Right atrium auricular region (tissue), 2 donors: Measurements from ENCODE around the gene KRT39. TPM values are rescaled to one million over a fixed set of nuclear protein-coding genes. Genes with fewer than 3 reads are reported as not detected.

ENCODE experiments used
- DNase-seq: peaks from one replicate; pipeline ENCODE4 v3.0.0-alpha.2; 2019; ENCODE audit warnings: low spot score
- H3K27ac ChIP-seq, 2 donors: fragments of 200-600 bp; sonication (generic); 1 replicate in 1 of 2; 2 replicates in 1 of 2; pipeline ENCODE4 v1.5.1; 2016 to 2019
- H3K27me3 ChIP-seq, 2 donors: fragments of 200-600 bp; sonication (generic); one replicate each; pipeline versions ENCODE4 v1.5.1 to v1.6.0; 2017 to 2019
- H3K36me3 ChIP-seq: fragments of 200-600 bp; sonication (generic); one replicate; pipeline ENCODE4 v1.5.1; 2016
- H3K4me1 ChIP-seq, 2 donors: fragments of 200-600 bp; sonication (generic); one replicate each; pipeline versions ENCODE4 v1.5.1 to v1.6.0; 2017 to 2019
- H3K4me3 ChIP-seq, 2 donors: fragments of 200-600 bp; sonication (generic); 1 replicate in 1 of 2; 2 replicates in 1 of 2; pipeline ENCODE4 v1.5.1; 2017 to 2019; ENCODE audit warnings: mild to moderate bottlenecking in 1 of 2, moderate library complexity in 1 of 2
- H3K9me3 ChIP-seq, 2 donors: fragments of 200-600 bp; sonication (generic); one replicate each; pipeline ENCODE4 v1.5.1; 2019
- total RNA-seq, 2 donors: library from RNA; depleted of rRNA; stranded (reverse); fragments of >200 nt; gene quantifications; one replicate each; pipeline ENCODE4 v1.1.0, GENCODE V29; 2016
- TF ChIP-seq, protein P1 (sequence below), 2 donors: fragments of 200-600 bp; sonication (generic); IDR thresholded peaks; one replicate each; pipeline ENCODE4 v1.5.1; 2019; ENCODE audit warnings: antibody characterized with exemption in 2 of 2

The KRT39 gene
- total RNA-seq, 2 donors from 2014 or later: not detected

GRCh38 chr17:40956401-40957254 is 10.1 kb downstream of the KRT39 start:
- Histone ChIP-seq H3K27me3 (no peaks in the 10 kb centered on the region), H3K36me3 (no peaks in the 10 kb centered on the region), H3K4me3 (no peak overlapping the region), H3K9me3 (no peaks in the 10 kb centered on the region), H3K4me1 (no peaks in the 10 kb centered on the region), H3K27ac (no peak overlapping the region)
- TF ChIP-seq, protein P1, sequence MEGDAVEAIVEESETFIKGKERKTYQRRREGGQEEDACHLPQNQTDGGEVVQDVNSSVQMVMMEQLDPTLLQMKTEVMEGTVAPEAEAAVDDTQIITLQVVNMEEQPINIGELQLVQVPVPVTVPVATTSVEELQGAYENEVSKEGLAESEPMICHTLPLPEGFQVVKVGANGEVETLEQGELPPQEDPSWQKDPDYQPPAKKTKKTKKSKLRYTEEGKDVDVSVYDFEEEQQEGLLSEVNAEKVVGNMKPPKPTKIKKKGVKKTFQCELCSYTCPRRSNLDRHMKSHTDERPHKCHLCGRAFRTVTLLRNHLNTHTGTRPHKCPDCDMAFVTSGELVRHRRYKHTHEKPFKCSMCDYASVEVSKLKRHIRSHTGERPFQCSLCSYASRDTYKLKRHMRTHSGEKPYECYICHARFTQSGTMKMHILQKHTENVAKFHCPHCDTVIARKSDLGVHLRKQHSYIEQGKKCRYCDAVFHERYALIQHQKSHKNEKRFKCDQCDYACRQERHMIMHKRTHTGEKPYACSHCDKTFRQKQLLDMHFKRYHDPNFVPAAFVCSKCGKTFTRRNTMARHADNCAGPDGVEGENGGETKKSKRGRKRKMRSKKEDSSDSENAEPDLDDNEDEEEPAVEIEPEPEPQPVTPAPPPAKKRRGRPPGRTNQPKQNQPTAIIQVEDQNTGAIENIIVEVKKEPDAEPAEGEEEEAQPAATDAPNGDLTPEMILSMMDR (IDR thresholded peaks at IDR 0.05): no peak
- DNase-seq: no peak

GRCh38 chr17:40953881-40954280 is 12.9 kb downstream of the KRT39 start:
- Histone ChIP-seq H3K9me3 (no peaks in the 10 kb centered on the region), H3K36me3 (no peaks in the 10 kb centered on the region), H3K4me1 (no peaks in the 10 kb centered on the region), H3K4me3 (no peak overlapping the region), H3K27ac (no peak overlapping the region), H3K27me3 (no peaks in the 10 kb centered on the region)
- DNase-seq: no peak
- TF ChIP-seq, protein P1 (IDR thresholded peaks at IDR 0.05): no peak

DNA sequence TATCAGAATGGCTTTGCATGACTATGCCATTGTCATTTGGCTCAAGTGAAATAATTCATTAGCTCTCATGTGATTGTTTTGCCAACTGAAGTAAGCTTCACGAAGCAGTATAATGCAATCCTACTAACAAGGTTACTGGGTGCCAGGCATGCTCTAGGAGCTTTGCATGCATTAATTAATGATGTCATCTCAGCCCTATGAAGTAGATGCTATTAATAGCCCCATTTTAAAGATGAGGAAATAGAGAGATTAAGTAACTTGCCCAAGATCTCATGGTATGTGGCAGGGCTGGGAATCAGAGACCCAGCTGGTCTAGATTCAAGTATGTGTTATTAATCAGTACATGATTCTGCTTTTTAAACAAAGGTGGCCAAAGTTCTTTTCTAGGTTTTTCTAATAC is 14.1 kb downstream of the KRT39 start:
- H3K36me3 ChIP-seq: no peaks in the 10 kb centered on the region
- H3K27me3 ChIP-seq: no peaks in the 10 kb centered on the region
- DNase-seq: no peak
- H3K4me3 ChIP-seq: no peak overlapping the region
- TF ChIP-seq, protein P1 (IDR thresholded peaks at IDR 0.05): no peak
- no peaks in the 10 kb centered on the region for H3K9me3 ChIP-seq
- H3K4me1 ChIP-seq: no peaks in the 10 kb centered on the region
- no peak overlapping the region for H3K27ac ChIP-seq

DNA sequence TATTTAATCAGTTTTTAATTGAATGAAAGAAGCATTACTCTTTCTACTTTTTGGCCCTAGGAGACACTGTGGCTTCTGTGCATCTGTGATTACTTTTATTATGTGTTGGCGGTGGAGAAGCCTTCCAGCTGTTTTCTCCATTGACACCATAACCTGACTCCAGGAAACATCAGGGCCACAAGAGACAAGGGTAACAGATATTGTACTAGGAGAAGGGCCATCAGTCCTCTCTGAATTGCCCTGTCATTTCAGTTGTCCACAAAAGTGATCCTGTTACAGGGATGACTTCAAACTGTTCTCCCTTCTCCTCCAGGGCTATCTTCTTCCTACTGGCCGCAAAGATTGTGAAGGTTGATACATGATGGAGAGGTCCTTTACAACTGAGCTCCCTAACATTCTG is 14.6 kb downstream of the KRT39 start:
- no peaks in the 10 kb centered on the region for H3K4me1 ChIP-seq

GRCh38 chr17:40951011-40951622 is 15.6 kb downstream of the KRT39 start:
- H3K9me3 ChIP-seq: no peaks in the 10 kb centered on the region
- TF ChIP-seq, protein P1 (IDR thresholded peaks at IDR 0.05): no peak
- no peak overlapping the region for H3K27ac ChIP-seq
- no peak for DNase-seq
- no peaks in the 10 kb centered on the region for H3K4me1 ChIP-seq
- H3K27me3 ChIP-seq: no peaks in the 10 kb centered on the region
- no peaks in the 10 kb centered on the region for H3K36me3 ChIP-seq
- H3K4me3 ChIP-seq: no peak overlapping the region

More for the DNA sequence above, 14.6 kb downstream of the KRT39 start:
- Histone ChIP-seq H3K36me3 (no peaks in the 10 kb centered on the region), H3K27me3 (no peaks in the 10 kb centered on the region), H3K4me3 (no peak overlapping the region), H3K27ac (no peak overlapping the region), H3K9me3 (no peaks in the 10 kb centered on the region)
- TF ChIP-seq, protein P1 (IDR thresholded peaks at IDR 0.05): no peak
- DNase-seq: no peak
